Activated B cell treated with CpG ODN at 0.5 μM for 24 hours (primary cell): ENCODE data around the gene URI1. TPM values are rescaled to one million over a fixed set of nuclear protein-coding genes. Genes with fewer than 3 reads are reported as not detected.

Source experiments
- ATAC-seq: fragments of 200-7000 bp; cut with Tn5 transposase; one replicate; pipeline ENCODE4 v1.10.0; 2021; ENCODE audit warnings: low read depth, mild to moderate bottlenecking, moderate library complexity
- CTCF ChIA-PET: fragments of 350-600 bp; sonication (Branson Sonifier 250); formaldehyde crosslinking; loops from one replicate; lab custom pipeline; 2021; ENCODE audit warnings: antibody characterized with exemption; lab: Charles Lee
- POLR2A ChIA-PET: fragments of 350-600 bp; sonication (Branson Sonifier 250); formaldehyde crosslinking; loops from one replicate; lab custom pipeline; 2021; ENCODE audit warnings: antibody characterized with exemption; lab: Charles Lee
- DNase-seq: peaks from one replicate; pipeline ENCODE4 v3.0.0; 2022
- H3K27ac Mint-ChIP-seq: one replicate; pipeline ENCODE4 v1.8.0; 2020; ENCODE audit warnings: mixed read lengths
- H3K27me3 Mint-ChIP-seq: one replicate; pipeline ENCODE4 v1.8.0; 2021; ENCODE audit warnings: mixed read lengths
- H3K36me3 Mint-ChIP-seq: one replicate; pipeline ENCODE4 v1.8.0; 2021; ENCODE audit warnings: low read depth, mixed read lengths
- H3K4me1 Mint-ChIP-seq: one replicate; pipeline ENCODE4 v1.8.0; 2021; ENCODE audit warnings: mixed read lengths
- H3K4me3 Mint-ChIP-seq: one replicate; pipeline ENCODE4 v1.8.0; 2020; ENCODE audit warnings: mild to moderate bottlenecking, mixed read lengths
- H3K9me3 Mint-ChIP-seq: one replicate; pipeline ENCODE4 v1.8.0; 2020; ENCODE audit warnings: mixed read lengths
- intact Hi-C: fragments of 100-400 bp; cut with micrococcal nuclease; formaldehyde crosslinking; loops from one replicate; pipeline ENCODE4 v1.15.1; 2024
- total RNA-seq: library from RNA; stranded (reverse); gene quantifications from 2 replicates; pipeline ENCODE4 v1.2.3, GENCODE V29; 2022
- TF ChIP-seq, protein P1 (sequence below): fragments of 200-600 bp; IDR thresholded peaks from one replicate; pipeline ENCODE4 v1.8.0; 2022; ENCODE audit warnings: antibody characterized with exemption, mild to moderate bottlenecking

The URI1 gene
- total RNA-seq, 1 donor from 2014 or later = 50.6 TPM

DNA sequence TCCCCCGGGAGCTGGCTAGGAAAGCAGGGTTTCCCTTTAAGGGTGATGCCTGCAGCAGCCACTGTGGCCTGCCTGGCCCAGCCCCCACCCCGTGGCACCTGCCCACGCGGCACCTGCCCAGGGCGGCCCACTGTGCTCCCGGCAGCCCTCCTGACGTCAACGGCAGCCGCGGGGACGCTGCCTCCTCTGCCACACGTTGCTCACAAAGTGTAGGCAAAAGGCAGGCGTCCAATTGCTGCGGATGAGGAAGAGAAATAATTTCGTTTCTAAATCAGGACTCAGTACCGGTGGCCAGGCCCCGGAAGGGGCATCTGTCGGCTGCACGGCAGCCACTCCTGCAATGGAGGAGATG, 122.3 kb downstream of the URI1 start:
- TF ChIP-seq, protein P1, sequence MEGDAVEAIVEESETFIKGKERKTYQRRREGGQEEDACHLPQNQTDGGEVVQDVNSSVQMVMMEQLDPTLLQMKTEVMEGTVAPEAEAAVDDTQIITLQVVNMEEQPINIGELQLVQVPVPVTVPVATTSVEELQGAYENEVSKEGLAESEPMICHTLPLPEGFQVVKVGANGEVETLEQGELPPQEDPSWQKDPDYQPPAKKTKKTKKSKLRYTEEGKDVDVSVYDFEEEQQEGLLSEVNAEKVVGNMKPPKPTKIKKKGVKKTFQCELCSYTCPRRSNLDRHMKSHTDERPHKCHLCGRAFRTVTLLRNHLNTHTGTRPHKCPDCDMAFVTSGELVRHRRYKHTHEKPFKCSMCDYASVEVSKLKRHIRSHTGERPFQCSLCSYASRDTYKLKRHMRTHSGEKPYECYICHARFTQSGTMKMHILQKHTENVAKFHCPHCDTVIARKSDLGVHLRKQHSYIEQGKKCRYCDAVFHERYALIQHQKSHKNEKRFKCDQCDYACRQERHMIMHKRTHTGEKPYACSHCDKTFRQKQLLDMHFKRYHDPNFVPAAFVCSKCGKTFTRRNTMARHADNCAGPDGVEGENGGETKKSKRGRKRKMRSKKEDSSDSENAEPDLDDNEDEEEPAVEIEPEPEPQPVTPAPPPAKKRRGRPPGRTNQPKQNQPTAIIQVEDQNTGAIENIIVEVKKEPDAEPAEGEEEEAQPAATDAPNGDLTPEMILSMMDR = no peak
- H3K27ac Mint-ChIP-seq = no peak overlapping the region
- peaks cover 2% of the 10 kb centered on the region for H3K9me3 Mint-ChIP-seq
- ChIA-PET CTCF (no interaction called here), POLR2A (no interaction called here)
- H3K4me3 Mint-ChIP-seq = no peak overlapping the region
- H3K36me3 Mint-ChIP-seq = no peaks in the 10 kb centered on the region
- DNase-seq (no peak), ATAC-seq (no peak)
- no peaks in the 10 kb centered on the region for H3K4me1 Mint-ChIP-seq
- intact Hi-C loops = no loop called here
- H3K27me3 Mint-ChIP-seq = no peaks in the 10 kb centered on the region

DNA sequence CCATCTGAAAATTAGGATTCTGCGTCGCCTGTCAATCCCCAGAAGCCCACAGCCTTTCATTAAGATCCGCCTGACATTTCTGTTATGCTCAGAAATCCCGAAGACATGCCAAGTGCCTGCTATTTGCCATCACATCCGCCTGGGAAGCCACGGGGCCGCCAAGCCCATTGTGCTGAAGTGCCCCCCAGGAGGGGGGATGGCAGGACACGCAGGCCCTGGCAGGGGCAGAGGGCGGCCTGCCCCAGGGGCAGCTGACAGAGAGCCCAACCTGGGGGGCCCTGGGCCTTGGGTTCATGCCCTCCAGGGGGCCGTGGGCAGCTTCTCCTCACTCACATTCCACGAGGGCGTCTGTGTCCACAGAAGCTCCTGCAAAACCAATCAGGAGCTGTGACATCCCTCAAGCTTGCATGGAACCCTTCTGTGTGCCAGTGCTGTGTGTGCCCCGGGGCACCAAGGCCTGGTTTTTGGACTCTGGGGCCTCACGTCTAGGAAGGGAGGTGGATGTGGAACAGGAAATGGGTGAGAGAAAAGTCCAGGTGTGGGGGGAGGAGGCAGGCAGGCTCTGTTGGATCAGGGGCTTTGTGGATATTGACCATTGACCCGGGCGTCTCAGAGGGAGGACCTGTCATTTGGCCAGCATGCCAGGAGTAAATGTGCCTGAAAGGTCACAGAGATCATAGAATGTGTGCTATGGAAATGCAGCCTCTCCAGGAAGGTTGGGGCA, 122.9 kb downstream of the URI1 start:
- TF ChIP-seq, protein P1 = no peak
- Mint-ChIP-seq H3K4me1 (no peaks in the 10 kb centered on the region), H3K27ac (no peak overlapping the region), H3K36me3 (no peaks in the 10 kb centered on the region), H3K4me3 (no peak overlapping the region), H3K9me3 (peaks cover 2% of the 10 kb centered on the region), H3K27me3 (no peaks in the 10 kb centered on the region)
- intact Hi-C loops = no loop called here
- ChIA-PET CTCF (no interaction called here), POLR2A (no interaction called here)
- no peak for ATAC-seq
- no peak for DNase-seq

DNA sequence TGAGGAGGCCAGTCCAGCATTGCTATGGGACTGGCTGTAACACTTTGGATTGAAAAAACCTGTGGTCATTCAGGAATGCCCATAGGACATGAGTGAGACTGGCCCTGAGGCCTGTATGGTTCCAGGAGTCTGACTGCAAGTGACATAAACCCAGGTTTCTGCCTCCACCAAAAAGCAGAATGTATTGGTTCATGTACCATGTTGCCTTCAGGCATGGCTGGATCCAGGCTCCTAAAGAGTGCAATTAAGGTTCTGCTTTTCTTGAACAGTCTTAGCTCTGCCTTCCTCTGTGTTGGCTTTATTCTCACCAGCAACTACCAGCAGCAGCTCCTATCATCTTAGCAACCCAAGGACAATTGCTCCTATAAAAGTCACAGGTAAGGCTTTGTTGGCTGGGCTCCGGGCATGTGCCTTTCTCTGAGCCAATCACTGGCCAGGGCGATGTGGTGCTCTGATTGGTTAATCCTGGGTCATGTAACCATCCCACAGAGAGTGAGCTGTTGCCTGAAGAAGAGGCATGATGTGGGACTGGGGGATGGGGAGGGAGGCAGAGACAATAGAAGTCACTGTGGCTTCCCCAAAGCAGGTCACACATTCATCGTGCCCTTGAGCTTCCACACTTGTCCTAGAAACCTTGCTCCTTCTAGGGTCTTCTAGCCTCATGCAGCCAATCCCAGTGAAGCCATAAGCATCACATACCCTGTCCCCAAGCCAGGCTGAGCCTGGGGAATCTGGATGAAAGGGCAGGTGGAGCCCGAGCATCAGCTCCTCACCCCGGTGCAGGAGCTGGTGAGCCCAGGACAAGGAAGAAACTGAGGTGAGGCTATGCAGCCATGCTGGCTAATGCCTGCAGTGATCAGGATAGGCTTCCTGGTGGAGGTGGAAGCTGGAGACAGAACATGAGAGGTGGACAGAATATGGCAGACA, 123.9 kb downstream of the URI1 start:
- H3K9me3 Mint-ChIP-seq = peaks cover 2% of the 10 kb centered on the region
- no peaks in the 10 kb centered on the region for H3K27me3 Mint-ChIP-seq
- no peak for DNase-seq
- no peak for ATAC-seq
- no peak overlapping the region for H3K27ac Mint-ChIP-seq
- H3K4me1 Mint-ChIP-seq = no peaks in the 10 kb centered on the region
- TF ChIP-seq, protein P1 = no peak
- ChIA-PET CTCF (no interaction called here), POLR2A (no interaction called here)
- H3K36me3 Mint-ChIP-seq = no peaks in the 10 kb centered on the region
- intact Hi-C loops = no loop called here
- no peak overlapping the region for H3K4me3 Mint-ChIP-seq

Other genes starting within 250 kb of the URI1 start
- 21.1 and 21.6 TPM in 2 replicates for gene C19orf12, start 227.0 kb upstream of the URI1 start, total RNA-seq
- 3.4 and 4.1 TPM in 2 replicates for gene CCNE1, start 130.2 kb upstream of the URI1 start, total RNA-seq